ENCODE measurements around the gene SMARCAL1. TPM values are rescaled to one million over a fixed set of nuclear protein-coding genes. Genes with fewer than 3 reads are reported as not detected.

The SMARCAL1 gene
- total RNA-seq, 8 experiments from 2014 or later = 9.5 to 19.0 (median 14.7) TPM

- H3K4me1 ChIP-seq (replicated peaks in 1 of 2) = no peaks in the 10 kb centered on the region
- no peak for ATAC-seq (replicated peaks in 6 of 8)
- in situ Hi-C loops (cut with MboI; ENCODE audit: low pct_unique_long_range_greater_than_20kb in 2 of 9, low sequenced_read_pairs in 9 of 9, unreplicated experiment in 9 of 9) = no loop called here
- WGBS, 10 experiments = 20 to 83% (median 47%) methylated on average over 1 of the region's 1 CpG; no CpG with 5 or more reads in 6 of the 10 experiments
- no peak overlapping the region for H3K4me3 ChIP-seq
- no peak overlapping the region for H3K27ac ChIP-seq
These were observed 12.0 kb downstream of the SMARCAL1 start for GRCh38 chr2:216424274-216424673.

- 79 to 100% (median 98%) methylated on average over 1 to 7 of the region's 14 CpGs; no CpG with 5 or more reads in 3 of the 10 experiments for WGBS, 10 experiments
- Histone ChIP-seq H3K27ac (no peak overlapping the region), H3K4me1 (replicated peaks in 1 of 2) (no peaks in the 10 kb centered on the region), H3K4me3 (no peak overlapping the region)
- ATAC-seq (replicated peaks in 6 of 8) = no peak
- in situ Hi-C loops (cut with MboI; ENCODE audit: low pct_unique_long_range_greater_than_20kb in 2 of 9, low sequenced_read_pairs in 9 of 9, unreplicated experiment in 9 of 9) = loop anchor here in 1 of 9 experiments (25.0 kb wide), 1 partner anchor 288 kb away; no protein-coding TSS in a partner anchor
These were observed 12.9 kb downstream of the SMARCAL1 start for GRCh38 chr2:216425008-216425787.

GRCh38 chr2:216426166-216426777, 14.0 kb downstream of the SMARCAL1 start:
- ATAC-seq (replicated peaks in 6 of 8) = no peak
- Histone ChIP-seq H3K4me3 (no peak overlapping the region), H3K27ac (no peak overlapping the region), H3K4me1 (replicated peaks in 1 of 2) (no peaks in the 10 kb centered on the region)
- in situ Hi-C loops (cut with MboI; ENCODE audit: low pct_unique_long_range_greater_than_20kb in 2 of 9, low sequenced_read_pairs in 9 of 9, unreplicated experiment in 9 of 9) = loop anchor here in 1 of 9 experiments (25.0 kb wide), 1 partner anchor 289 kb away; no protein-coding TSS in a partner anchor
- 40 to 100% (median 88%) methylated on average over 1 to 2 of the region's 2 CpGs; no CpG with 5 or more reads in 2 of the 10 experiments for WGBS, 10 experiments

GRCh38 chr2:216426938-216427337, 14.7 kb downstream of the SMARCAL1 start:
- Histone ChIP-seq H3K27ac (no peak overlapping the region), H3K4me3 (no peak overlapping the region), H3K4me1 (replicated peaks in 1 of 2) (no peaks in the 10 kb centered on the region)
- ATAC-seq (replicated peaks in 6 of 8) = peak in 7 of 8 experiments; percentile 27 to 99 (median 68)
- in situ Hi-C loops (cut with MboI; ENCODE audit: low pct_unique_long_range_greater_than_20kb in 2 of 9, low sequenced_read_pairs in 9 of 9, unreplicated experiment in 9 of 9) = loop anchor here in 1 of 9 experiments (25.0 kb wide), 1 partner anchor 290 kb away; no protein-coding TSS in a partner anchor
- 6 to 87% (median 17%) methylated on average over 1 to 4 of the region's 4 CpGs; no CpG with 5 or more reads in 5 of the 10 experiments for WGBS, 10 experiments

GRCh38 chr2:216428618-216429350, 16.5 kb downstream of the SMARCAL1 start:
- H3K27ac ChIP-seq = no peak overlapping the region
- WGBS, 10 experiments = 70 to 100% (median 91%) methylated on average over 1 to 6 of the region's 6 CpGs; no CpG with 5 or more reads in 1 of the 10 experiments
- H3K4me3 ChIP-seq = no peak overlapping the region
- H3K4me1 ChIP-seq (replicated peaks in 1 of 2) = no peaks in the 10 kb centered on the region
- in situ Hi-C loops (cut with MboI; ENCODE audit: low pct_unique_long_range_greater_than_20kb in 2 of 9, low sequenced_read_pairs in 9 of 9, unreplicated experiment in 9 of 9) = loop anchor here in 1 of 9 experiments (25.0 kb wide), 1 partner anchor 291 kb away; no protein-coding TSS in a partner anchor
- ATAC-seq (replicated peaks in 6 of 8) = peak in 1 of 8 experiments; percentile 40

- 80 to 100% (median 93%) methylated on average over 1 to 5 of the region's 5 CpGs for WGBS, 10 experiments
- Histone ChIP-seq H3K4me3 (no peak overlapping the region), H3K27ac (no peak overlapping the region), H3K4me1 (replicated peaks in 1 of 2) (no peaks in the 10 kb centered on the region)
- no peak for ATAC-seq (replicated peaks in 6 of 8)
- in situ Hi-C loops (cut with MboI; ENCODE audit: low pct_unique_long_range_greater_than_20kb in 2 of 9, low sequenced_read_pairs in 9 of 9, unreplicated experiment in 9 of 9) = loop anchor here in 1 of 9 experiments (25.0 kb wide), 1 partner anchor 292 kb away; no protein-coding TSS in a partner anchor
These were observed 17.1 kb downstream of the SMARCAL1 start for GRCh38 chr2:216429428-216429827.

GRCh38 chr2:216430811-216431530, 18.7 kb downstream of the SMARCAL1 start:
- in situ Hi-C loops (cut with MboI; ENCODE audit: low pct_unique_long_range_greater_than_20kb in 2 of 9, low sequenced_read_pairs in 9 of 9, unreplicated experiment in 9 of 9) = loop anchor here in 1 of 9 experiments (25.0 kb wide), 1 partner anchor 294 kb away; no protein-coding TSS in a partner anchor
- WGBS, 10 experiments = 33 to 98% (median 87%) methylated on average over 1 to 11 of the region's 13 CpGs
- no peaks in the 10 kb centered on the region for H3K4me1 ChIP-seq (replicated peaks in 1 of 2)
- no peak overlapping the region for H3K4me3 ChIP-seq
- no peak overlapping the region for H3K27ac ChIP-seq
- no peak for ATAC-seq (replicated peaks in 6 of 8)

- in situ Hi-C loops (cut with MboI; ENCODE audit: low pct_unique_long_range_greater_than_20kb in 2 of 9, low sequenced_read_pairs in 9 of 9, unreplicated experiment in 9 of 9) = loop anchor here in 1 of 9 experiments (25.0 kb wide), 1 partner anchor 294 kb away; no protein-coding TSS in a partner anchor
These were observed 19.2 kb downstream of the SMARCAL1 start for GRCh38 chr2:216431531-216431856.

GRCh38 chr2:216436383-216436782, 24.1 kb downstream of the SMARCAL1 start:
- in situ Hi-C loops (cut with MboI; ENCODE audit: low pct_unique_long_range_greater_than_20kb in 2 of 9, low sequenced_read_pairs in 9 of 9, unreplicated experiment in 9 of 9) = loop anchor here in 1 of 9 experiments (25.0 kb wide), 1 partner anchor 299 kb away; no protein-coding TSS in a partner anchor
- H3K4me3 ChIP-seq = no peak overlapping the region
- H3K4me1 ChIP-seq (replicated peaks in 1 of 2) = no peaks in the 10 kb centered on the region
- 69 to 100% (median 90%) methylated on average over 1 to 2 of the region's 2 CpGs; no CpG with 5 or more reads in 1 of the 10 experiments for WGBS, 10 experiments
- ATAC-seq (replicated peaks in 6 of 8) = peak in 1 of 8 experiments; percentile 89
- no peak overlapping the region for H3K27ac ChIP-seq

More at GRCh38 chr2:216431531-216431856, 19.2 kb downstream of the SMARCAL1 start:
- no peak overlapping the region for H3K27ac ChIP-seq
- ATAC-seq (replicated peaks in 6 of 8) = no peak
- H3K4me3 ChIP-seq = no peak overlapping the region
- no peaks in the 10 kb centered on the region for H3K4me1 ChIP-seq (replicated peaks in 1 of 2)

GRCh38 chr2:216441308-216442010, 29.2 kb downstream of the SMARCAL1 start:
- 71 to 100% (median 90%) methylated on average over 1 to 3 of the region's 3 CpGs; no CpG with 5 or more reads in 1 of the 10 experiments for WGBS, 10 experiments
- in situ Hi-C loops (cut with MboI; ENCODE audit: low pct_unique_long_range_greater_than_20kb in 2 of 9, low sequenced_read_pairs in 9 of 9, unreplicated experiment in 9 of 9) = loop anchor here in 1 of 9 experiments (25.0 kb wide), 1 partner anchor 304 kb away; no protein-coding TSS in a partner anchor
- H3K4me1 ChIP-seq (replicated peaks in 1 of 2) = peaks cover 11 to 17% of the 10 kb centered on the region in 2 donors
- ATAC-seq (replicated peaks in 6 of 8) = no peak
- no peak overlapping the region for H3K4me3 ChIP-seq
- H3K27ac ChIP-seq = no peak overlapping the region

GRCh38 chr2:216445501-216445900, 33.2 kb downstream of the SMARCAL1 start:
- in situ Hi-C loops (cut with MboI; ENCODE audit: low pct_unique_long_range_greater_than_20kb in 2 of 9, low sequenced_read_pairs in 9 of 9, unreplicated experiment in 9 of 9) = loop anchor here in 1 of 9 experiments (25.0 kb wide), 1 partner anchor 308 kb away; no protein-coding TSS in a partner anchor
- WGBS, 10 experiments = 35 to 100% (median 47%) methylated on average over 1 to 5 of the region's 5 CpGs
- H3K27ac ChIP-seq = no peak overlapping the region
- peaks cover 11 to 19% of the 10 kb centered on the region in 2 donors for H3K4me1 ChIP-seq (replicated peaks in 1 of 2)
- ATAC-seq (replicated peaks in 6 of 8) = peak in 2 of 8 experiments; percentile 47 to 61
- H3K4me3 ChIP-seq = no peak overlapping the region

Measured in motor neuron (in vitro differentiated cells).